Testis (tissue), 3 donors: ENCODE data around the gene ABHD15. TPM values are rescaled to one million over a fixed set of nuclear protein-coding genes. Genes with fewer than 3 reads are reported as not detected.

Experiments
- DNase-seq: peaks from one replicate; pipeline ENCODE4 v3.0.0-alpha.2; 2019
- H3K27ac ChIP-seq, 2 donors: fragments of 200-600 bp; sonication (generic); one replicate each; pipeline ENCODE4 v1.5.1; 2019
- H3K27me3 ChIP-seq: fragments of 200-600 bp; sonication (generic); one replicate; pipeline ENCODE4 v1.5.1; 2019
- H3K36me3 ChIP-seq: fragments of 200-600 bp; sonication (generic); one replicate; pipeline ENCODE4 v1.5.1; 2017; ENCODE audit warnings: low read depth; ENCODE audit errors: missing control alignments
- H3K4me1 ChIP-seq: fragments of 200-600 bp; sonication (generic); one replicate; pipeline ENCODE4 v1.5.1; 2019
- H3K4me3 ChIP-seq, 2 donors: fragments of 200-600 bp; sonication (generic); one replicate each; pipeline ENCODE4 v1.5.1; 2017 to 2019
- H3K9me3 ChIP-seq: fragments of 200-600 bp; sonication (generic); one replicate; pipeline ENCODE4 v1.5.1; 2017
- POLR2A ChIP-seq: fragments of 450-650 bp; IDR thresholded peaks from one replicate; pipeline ENCODE4 v1.6.1; 2017; ENCODE audit warnings: antibody characterized with exemption, mild to moderate bottlenecking, moderate library complexity
- WGBS, 2 donors: methylation state at CpG; one replicate each; pipeline ENCODE4 v1.1.5; 2018; 5-methylcytosine and 5-hydroxymethylcytosine counted together
- intact Hi-C: fragments of 100-400 bp; cut with DNase I; formaldehyde crosslinking; loops from one replicate; pipeline ENCODE4 v1.15.1; 2023; ENCODE audit warnings: low total_unique reads
- polyA plus RNA-seq: library from polyadenylated mRNA; stranded (reverse); fragments of 350-450 nt; fragmentation: Illumina TruSeq; extraction: RNeasy Lipid Tissue Mini Kit (QIAGEN cat#74804); gene quantifications from one replicate; pipeline ENCODE4 v1.2.3, GENCODE V29; 2014; ENCODE audit warnings: low read depth, low replicate concordance; ENCODE audit not compliant: insufficient read depth
- total RNA-seq, 2 donors: library from RNA; depleted of rRNA; stranded (reverse); fragments of >200 nt; gene quantifications; one replicate each; pipeline ENCODE4 v1.2.3, GENCODE V29; 2016
- TF ChIP-seq, protein P1 (sequence below), 3 experiments: fragments of 450-650 bp in 2 of 3; fragments of 200-600 bp in 1 of 3; sonication (generic) in 1 of 3; IDR thresholded peaks; one replicate each; pipeline ENCODE4 v1.5.1; 2016 to 2019; ENCODE audit warnings: antibody characterized with exemption in 3 of 3, mild to moderate bottlenecking in 2 of 3, moderate library complexity in 1 of 3

The ABHD15 gene
- total and polyA plus RNA-seq, 3 donors from 2014 or later, result 4.5 to 7.1 (median 5.7) TPM

- DNase-seq, result peak; percentile 52
- Histone ChIP-seq H3K4me3 (peak overlapping the region; percentile 75 to 76), H3K36me3 (no peaks in the 10 kb centered on the region), H3K27ac (peak overlapping the region; percentile 4 to 72), H3K27me3 (no peaks in the 10 kb centered on the region), H3K9me3 (no peaks in the 10 kb centered on the region), H3K4me1 (peaks cover 48% of the 10 kb centered on the region)
- no peak for TF ChIP-seq POLR2A
- TF ChIP-seq, protein P1, sequence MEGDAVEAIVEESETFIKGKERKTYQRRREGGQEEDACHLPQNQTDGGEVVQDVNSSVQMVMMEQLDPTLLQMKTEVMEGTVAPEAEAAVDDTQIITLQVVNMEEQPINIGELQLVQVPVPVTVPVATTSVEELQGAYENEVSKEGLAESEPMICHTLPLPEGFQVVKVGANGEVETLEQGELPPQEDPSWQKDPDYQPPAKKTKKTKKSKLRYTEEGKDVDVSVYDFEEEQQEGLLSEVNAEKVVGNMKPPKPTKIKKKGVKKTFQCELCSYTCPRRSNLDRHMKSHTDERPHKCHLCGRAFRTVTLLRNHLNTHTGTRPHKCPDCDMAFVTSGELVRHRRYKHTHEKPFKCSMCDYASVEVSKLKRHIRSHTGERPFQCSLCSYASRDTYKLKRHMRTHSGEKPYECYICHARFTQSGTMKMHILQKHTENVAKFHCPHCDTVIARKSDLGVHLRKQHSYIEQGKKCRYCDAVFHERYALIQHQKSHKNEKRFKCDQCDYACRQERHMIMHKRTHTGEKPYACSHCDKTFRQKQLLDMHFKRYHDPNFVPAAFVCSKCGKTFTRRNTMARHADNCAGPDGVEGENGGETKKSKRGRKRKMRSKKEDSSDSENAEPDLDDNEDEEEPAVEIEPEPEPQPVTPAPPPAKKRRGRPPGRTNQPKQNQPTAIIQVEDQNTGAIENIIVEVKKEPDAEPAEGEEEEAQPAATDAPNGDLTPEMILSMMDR (IDR thresholded peaks at IDR 0.05), result no peak
- intact Hi-C loops, result no loop called here
- 1% methylated on average over 26 to 56 of the region's 72 CpGs for WGBS, 2 donors
Measured at GRCh38 chr17:29588562-29589411, 21.9 kb upstream of the ABHD15 start.

GRCh38 chr17:29588017-29588561 is 21.3 kb upstream of the ABHD15 start:
- no peaks in the 10 kb centered on the region for H3K36me3 ChIP-seq
- no peaks in the 10 kb centered on the region for H3K9me3 ChIP-seq
- intact Hi-C loops, result no loop called here
- H3K27me3 ChIP-seq, result no peaks in the 10 kb centered on the region
- H3K4me3 ChIP-seq, result peak overlapping the region; percentile 75 to 76
- WGBS, 2 donors, result 25 to 40% methylated on average over 5 to 8 of the region's 8 CpGs
- no peak for DNase-seq
- peak overlapping the region; percentile 4 to 72 for H3K27ac ChIP-seq
- no peak for TF ChIP-seq POLR2A
- TF ChIP-seq, protein P1 (IDR thresholded peaks at IDR 0.05), result no peak
- peaks cover 48% of the 10 kb centered on the region for H3K4me1 ChIP-seq

GRCh38 chr17:29587591-29587990 is 20.8 kb upstream of the ABHD15 start:
- intact Hi-C loops, result no loop called here
- no peaks in the 10 kb centered on the region for H3K27me3 ChIP-seq
- H3K4me1 ChIP-seq, result peaks cover 46% of the 10 kb centered on the region
- no peak for DNase-seq
- TF ChIP-seq POLR2A, result no peak
- TF ChIP-seq, protein P1 (IDR thresholded peaks at IDR 0.05), result no peak
- no peaks in the 10 kb centered on the region for H3K36me3 ChIP-seq
- H3K27ac ChIP-seq, result peak overlapping the region in 1 of 2 donors; percentile 72
- 66 to 86% methylated on average over 4 to 6 of the region's 6 CpGs for whole genome bisulfite sequencing, 2 donors
- H3K4me3 ChIP-seq, result peak overlapping the region in 1 of 2 donors; percentile 75
- H3K9me3 ChIP-seq, result no peaks in the 10 kb centered on the region

- no peak overlapping the region for H3K4me3 ChIP-seq
Measured at GRCh38 chr17:29586676-29587469, 20.0 kb upstream of the ABHD15 start.

More at GRCh38 chr17:29586676-29587469, 20.0 kb upstream of the ABHD15 start:
- H3K27me3 ChIP-seq, result no peaks in the 10 kb centered on the region
- no peak overlapping the region for H3K27ac ChIP-seq
- no peaks in the 10 kb centered on the region for H3K9me3 ChIP-seq
- TF ChIP-seq, protein P1 (IDR thresholded peaks at IDR 0.05), result no peak
- TF ChIP-seq POLR2A, result no peak
- no peaks in the 10 kb centered on the region for H3K36me3 ChIP-seq
- DNase-seq, result no peak
- 57 to 81% methylated on average over 6 to 9 of the region's 9 CpGs for WGBS, 2 donors
- H3K4me1 ChIP-seq, result peaks cover 39% of the 10 kb centered on the region
- intact Hi-C loops, result no loop called here
